Stimulated activated naive CD8-positive, alpha-beta T cell treated with anti-CD3 and anti-CD28 coated beads, Interleukin-15, Interleukin-2, amounts not matched to agents 100 ng/mL and 50 ng/mL, for 24 hours (primary cell): ENCODE measurements around the gene ARAP3.

Experiments used
- H3K27ac Mint-ChIP-seq: one replicate; pipeline ENCODE4 v1.8.0; 2021; ENCODE audit warnings: mild to moderate bottlenecking, mixed read lengths
- H3K27me3 Mint-ChIP-seq: one replicate; pipeline ENCODE4 v1.8.0; 2021; ENCODE audit warnings: mixed read lengths
- H3K36me3 Mint-ChIP-seq: one replicate; pipeline ENCODE4 v1.8.0; 2021; ENCODE audit warnings: low read depth, mixed read lengths
- H3K4me1 Mint-ChIP-seq: one replicate; pipeline ENCODE4 v1.8.0; 2021; ENCODE audit warnings: low read depth, mixed read lengths
- H3K4me3 Mint-ChIP-seq: one replicate; pipeline ENCODE4 v1.8.0; 2021; ENCODE audit warnings: mild to moderate bottlenecking, mixed read lengths
- H3K9me3 Mint-ChIP-seq: one replicate; pipeline ENCODE4 v1.8.0; 2021; ENCODE audit warnings: mixed read lengths

Gene ARAP3

DNA sequence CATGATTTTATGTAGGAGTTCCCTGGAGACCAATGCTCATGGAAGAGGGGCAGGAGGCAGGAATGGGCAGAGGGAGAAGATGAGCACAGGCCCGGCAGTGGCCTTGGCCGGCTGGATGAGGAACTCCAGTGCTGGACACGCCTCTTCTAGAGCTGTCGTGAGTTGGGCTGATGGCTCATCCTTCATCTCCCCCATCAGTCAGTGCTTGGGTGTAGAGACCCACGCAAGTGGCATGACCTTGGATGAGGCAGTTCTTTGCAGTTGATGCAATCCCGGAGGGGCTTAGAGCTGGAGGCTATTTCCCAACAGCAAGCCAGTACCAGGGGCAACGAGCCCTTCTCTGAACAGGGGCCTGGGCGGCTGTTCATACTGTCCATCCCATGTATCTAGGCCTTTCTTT lies 25.5 kb upstream of the ARAP3 start:
- H3K4me1 Mint-ChIP-seq, result peaks cover 5% of the 10 kb centered on the region
- no peaks in the 10 kb centered on the region for H3K27me3 Mint-ChIP-seq
- no peaks in the 10 kb centered on the region for H3K36me3 Mint-ChIP-seq

GRCh38 chr5:141706121-141706520 lies 24.1 kb upstream of the ARAP3 start:
- H3K4me1 Mint-ChIP-seq, result peaks cover 18% of the 10 kb centered on the region
- no peaks in the 10 kb centered on the region for H3K9me3 Mint-ChIP-seq
- H3K36me3 Mint-ChIP-seq, result no peaks in the 10 kb centered on the region
- peaks cover 2% of the 10 kb centered on the region for H3K27me3 Mint-ChIP-seq
- no peak overlapping the region for H3K27ac Mint-ChIP-seq
- no peak overlapping the region for H3K4me3 Mint-ChIP-seq

More for the DNA sequence above, 25.5 kb upstream of the ARAP3 start:
- no peak overlapping the region for H3K4me3 Mint-ChIP-seq
- no peak overlapping the region for H3K27ac Mint-ChIP-seq
- H3K9me3 Mint-ChIP-seq, result no peaks in the 10 kb centered on the region

GRCh38 chr5:141705469-141705868 lies 23.4 kb upstream of the ARAP3 start:
- Mint-ChIP-seq H3K36me3 (no peaks in the 10 kb centered on the region), H3K9me3 (no peaks in the 10 kb centered on the region), H3K4me3 (no peak overlapping the region), H3K4me1 (peaks cover 21% of the 10 kb centered on the region), H3K27ac (no peak overlapping the region), H3K27me3 (peaks cover 6% of the 10 kb centered on the region)

DNA sequence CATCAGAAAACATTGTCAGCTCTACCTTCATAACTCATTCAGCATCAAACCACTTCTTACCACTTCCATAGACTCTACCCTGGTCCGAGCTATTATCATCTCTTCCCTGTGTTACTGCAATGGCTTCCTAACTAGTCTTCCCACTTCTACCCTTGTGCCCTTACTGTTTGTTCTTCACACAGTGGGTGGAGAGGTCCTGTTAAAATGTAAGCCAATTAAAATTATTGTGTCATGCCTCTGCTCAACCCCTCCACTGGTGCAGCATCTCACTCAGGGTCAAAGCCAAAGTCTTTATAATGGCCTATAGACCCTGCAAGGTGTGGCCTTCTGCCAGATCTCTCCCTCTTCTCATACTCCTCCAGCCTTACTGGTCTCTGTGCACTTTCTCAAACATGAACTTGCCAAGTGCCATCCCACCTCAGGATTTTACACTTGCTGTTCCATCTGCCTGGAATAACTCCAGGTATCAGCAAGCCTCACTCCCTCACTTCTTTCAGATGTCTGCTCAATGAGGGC lies 22.8 kb upstream of the ARAP3 start:
- Mint-ChIP-seq H3K4me3 (no peak overlapping the region), H3K4me1 (peaks cover 21% of the 10 kb centered on the region), H3K27me3 (peaks cover 12% of the 10 kb centered on the region), H3K9me3 (no peaks in the 10 kb centered on the region), H3K36me3 (no peaks in the 10 kb centered on the region), H3K27ac (no peak overlapping the region)

DNA sequence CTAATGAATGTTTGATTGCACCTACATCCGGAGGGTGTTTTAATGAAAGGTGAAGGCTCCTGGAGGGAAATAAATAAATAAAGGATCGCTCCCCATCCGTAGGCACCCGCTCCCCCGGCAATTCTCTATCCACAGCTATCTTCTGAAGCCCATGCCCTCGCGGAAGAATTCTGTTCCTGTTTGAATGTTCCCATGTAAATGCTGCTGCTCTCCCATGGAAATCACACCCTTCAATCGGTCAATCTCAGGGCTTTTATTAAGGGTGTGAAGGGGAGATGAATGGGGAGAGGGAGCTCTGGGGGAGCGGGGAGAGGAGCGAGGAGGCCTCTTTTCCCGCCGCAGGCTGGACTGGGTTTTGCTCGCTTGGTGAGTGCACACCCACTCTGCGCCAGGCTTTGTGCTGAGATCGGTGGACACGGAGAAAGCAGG lies 21.1 kb upstream of the ARAP3 start:
- Mint-ChIP-seq H3K27ac (no peak overlapping the region), H3K4me3 (peak overlapping the region; percentile 70), H3K36me3 (no peaks in the 10 kb centered on the region), H3K9me3 (no peaks in the 10 kb centered on the region), H3K27me3 (peaks cover 22% of the 10 kb centered on the region), H3K4me1 (peaks cover 21% of the 10 kb centered on the region)

DNA sequence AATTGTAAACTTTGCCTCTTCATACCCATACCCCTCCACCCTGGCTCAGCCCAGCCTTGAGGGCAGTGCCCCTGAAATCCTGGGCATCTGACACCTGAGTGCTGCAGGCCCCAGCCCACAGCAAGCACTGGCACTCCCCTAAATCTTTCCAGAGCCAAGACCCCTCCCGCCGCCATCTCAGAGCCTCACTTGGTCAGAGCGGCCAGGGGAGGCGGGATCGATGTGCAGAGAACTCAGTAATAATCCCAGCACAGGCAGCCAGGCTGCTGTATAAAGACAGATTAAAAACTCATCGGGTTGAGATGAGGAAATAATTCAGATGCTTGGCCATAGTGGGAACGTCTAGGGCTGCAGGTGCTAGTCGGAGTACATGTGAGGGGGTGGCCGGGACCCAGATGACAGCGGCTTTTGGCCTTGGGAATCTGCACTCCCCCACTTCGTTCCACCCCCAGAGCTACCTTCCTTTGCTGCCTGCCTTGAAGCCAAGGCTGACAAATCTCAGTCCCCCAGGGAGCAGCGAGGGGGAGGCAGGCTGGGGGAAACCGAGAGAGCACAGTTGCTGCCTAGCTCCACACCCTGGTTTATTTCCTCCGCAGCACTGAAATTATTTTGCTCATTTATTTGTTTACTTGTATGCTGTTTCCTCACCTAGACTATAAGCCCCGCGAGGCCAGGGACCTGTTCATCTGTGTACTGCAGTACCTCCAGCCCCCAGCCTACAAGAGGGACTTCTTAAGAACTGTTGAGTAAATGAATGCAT lies 19.5 kb upstream of the ARAP3 start:
- Mint-ChIP-seq H3K27me3 (peaks cover 28% of the 10 kb centered on the region), H3K27ac (no peak overlapping the region), H3K9me3 (no peaks in the 10 kb centered on the region), H3K4me1 (peaks cover 21% of the 10 kb centered on the region), H3K36me3 (no peaks in the 10 kb centered on the region), H3K4me3 (peak overlapping the region; percentile 70)

GRCh38 chr5:141697586-141697985 lies 15.6 kb upstream of the ARAP3 start:
- H3K9me3 Mint-ChIP-seq, result no peaks in the 10 kb centered on the region
- H3K27me3 Mint-ChIP-seq, result peaks cover 30% of the 10 kb centered on the region
- H3K27ac Mint-ChIP-seq, result no peak overlapping the region
- no peaks in the 10 kb centered on the region for H3K36me3 Mint-ChIP-seq
- peaks cover 32% of the 10 kb centered on the region for H3K4me1 Mint-ChIP-seq
- H3K4me3 Mint-ChIP-seq, result no peak overlapping the region

DNA sequence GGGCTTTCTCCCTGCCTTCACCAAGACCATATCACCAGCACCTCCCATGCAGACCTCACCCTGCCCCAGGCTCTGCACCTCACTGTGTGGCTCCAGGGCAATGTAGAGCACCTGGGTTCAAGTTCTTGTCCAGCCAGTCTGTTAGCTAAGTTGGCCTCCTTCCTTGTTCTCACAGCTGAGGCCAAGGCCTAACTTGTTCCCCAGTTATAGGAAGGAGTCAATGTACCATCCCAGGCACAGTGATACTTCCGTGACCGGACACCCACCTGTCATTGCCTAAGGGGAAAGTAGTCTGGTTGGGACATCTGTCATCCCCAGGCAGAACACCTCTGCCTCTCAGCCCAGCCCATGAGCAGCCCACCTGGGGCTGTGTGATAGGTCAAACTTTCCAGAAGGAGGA lies 14.4 kb upstream of the ARAP3 start:
- H3K4me3 Mint-ChIP-seq, result no peak overlapping the region
- peaks cover 30% of the 10 kb centered on the region for H3K4me1 Mint-ChIP-seq
- H3K9me3 Mint-ChIP-seq, result no peaks in the 10 kb centered on the region
- no peaks in the 10 kb centered on the region for H3K36me3 Mint-ChIP-seq
- peaks cover 32% of the 10 kb centered on the region for H3K27me3 Mint-ChIP-seq
- no peak overlapping the region for H3K27ac Mint-ChIP-seq

DNA sequence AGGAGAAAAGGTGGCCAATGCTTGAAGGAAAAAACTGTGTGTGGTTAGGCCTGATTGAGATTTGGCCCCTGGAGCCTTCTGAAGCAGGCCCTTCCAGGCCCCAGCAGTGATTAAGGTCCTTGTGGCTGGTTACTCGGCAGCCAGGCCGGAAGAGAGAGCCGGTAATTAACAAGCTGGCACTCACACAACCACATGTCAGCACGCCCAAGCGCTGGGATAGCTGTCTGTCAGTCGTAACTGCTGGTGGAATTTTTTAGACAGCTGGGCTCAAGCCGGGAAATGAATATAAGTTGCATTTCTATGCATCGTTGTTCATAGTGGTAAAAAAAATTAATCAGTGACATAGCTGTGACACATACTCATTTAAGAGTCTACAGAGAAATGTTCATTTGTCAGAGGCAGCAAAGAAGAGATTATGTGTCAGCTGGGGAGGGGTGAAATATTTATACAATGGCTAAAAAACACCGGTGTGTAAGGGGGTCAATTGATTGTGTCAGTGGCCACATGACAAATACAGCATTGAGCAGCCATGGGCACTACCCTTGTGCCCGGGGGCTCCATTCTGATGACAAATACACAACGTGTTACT lies 13.7 kb upstream of the ARAP3 start:
- Mint-ChIP-seq H3K36me3 (no peaks in the 10 kb centered on the region), H3K9me3 (no peaks in the 10 kb centered on the region), H3K27me3 (peaks cover 31% of the 10 kb centered on the region), H3K4me3 (no peak overlapping the region), H3K4me1 (peaks cover 25% of the 10 kb centered on the region), H3K27ac (no peak overlapping the region)

DNA sequence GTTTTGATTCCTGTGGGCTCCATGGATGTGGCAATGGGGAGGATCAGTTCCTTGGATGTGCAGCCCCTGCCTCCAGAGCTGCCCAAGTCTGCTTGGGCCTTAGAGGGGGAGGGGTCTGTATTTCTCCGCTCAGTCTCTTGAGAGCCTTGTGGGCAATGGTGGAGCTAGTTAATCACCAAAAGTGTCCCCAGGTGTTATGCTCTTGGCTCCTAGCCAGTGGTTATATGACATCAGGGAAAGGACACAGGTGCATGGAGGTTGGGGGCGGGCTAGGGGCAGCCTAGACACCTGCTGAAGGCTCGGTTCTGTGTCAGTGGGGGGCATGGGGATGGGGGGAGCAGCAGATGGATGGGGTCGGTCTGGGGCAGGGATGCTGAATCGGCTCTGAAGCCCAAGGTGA lies 12.4 kb upstream of the ARAP3 start:
- Mint-ChIP-seq H3K9me3 (no peaks in the 10 kb centered on the region), H3K36me3 (no peaks in the 10 kb centered on the region), H3K27me3 (peaks cover 29% of the 10 kb centered on the region), H3K4me1 (peaks cover 25% of the 10 kb centered on the region), H3K27ac (no peak overlapping the region), H3K4me3 (no peak overlapping the region)

DNA sequence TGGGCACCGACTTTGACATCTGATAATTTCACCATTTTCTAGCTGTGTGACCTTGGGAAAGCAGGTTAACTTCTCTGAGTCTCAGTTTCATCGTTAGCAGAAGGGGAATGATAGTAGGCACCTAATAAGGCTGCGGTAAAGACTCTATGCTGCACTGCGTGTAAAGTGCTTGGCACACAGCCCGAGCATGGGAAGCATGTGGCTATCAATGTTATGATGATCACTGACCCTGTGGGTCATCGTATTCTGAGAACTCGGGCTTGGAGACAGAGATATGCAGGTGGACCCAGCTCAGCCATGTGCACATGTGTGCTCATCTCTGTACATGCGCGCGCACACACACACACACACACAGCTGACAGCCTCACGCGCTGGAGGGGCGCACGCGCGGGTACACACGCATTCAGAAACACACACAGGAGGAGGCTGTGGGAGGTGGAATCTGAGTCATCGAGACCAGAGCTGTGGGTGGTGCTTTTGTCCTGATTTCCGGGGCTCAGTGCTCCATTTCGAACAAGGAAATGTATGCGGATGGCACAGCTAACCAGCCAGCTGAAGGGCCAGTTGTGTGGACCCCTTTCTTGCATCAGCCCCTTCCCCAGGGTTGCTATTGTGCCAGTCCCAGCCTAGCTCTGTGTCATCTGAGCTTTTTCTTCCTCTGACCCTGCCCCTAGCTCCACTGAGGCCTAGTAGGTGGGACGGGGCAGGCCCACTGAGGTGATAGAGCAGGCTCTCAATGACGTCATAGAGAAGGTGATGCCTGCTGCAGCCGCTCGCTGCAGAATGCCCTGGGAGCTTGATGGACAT lies 11.1 kb upstream of the ARAP3 start:
- Mint-ChIP-seq H3K9me3 (no peaks in the 10 kb centered on the region), H3K4me3 (peak overlapping the region; percentile 33)

GRCh38 chr5:141692533-141692888 lies 10.5 kb upstream of the ARAP3 start:
- Mint-ChIP-seq H3K27me3 (peaks cover 21% of the 10 kb centered on the region), H3K36me3 (no peaks in the 10 kb centered on the region), H3K4me3 (peak overlapping the region; percentile 55), H3K9me3 (no peaks in the 10 kb centered on the region), H3K4me1 (peaks cover 25% of the 10 kb centered on the region), H3K27ac (no peak overlapping the region)

More for the DNA sequence above, 11.1 kb upstream of the ARAP3 start:
- Mint-ChIP-seq H3K27me3 (peaks cover 22% of the 10 kb centered on the region), H3K27ac (peak overlapping the region; percentile 75), H3K36me3 (no peaks in the 10 kb centered on the region), H3K4me1 (peaks cover 25% of the 10 kb centered on the region)

DNA sequence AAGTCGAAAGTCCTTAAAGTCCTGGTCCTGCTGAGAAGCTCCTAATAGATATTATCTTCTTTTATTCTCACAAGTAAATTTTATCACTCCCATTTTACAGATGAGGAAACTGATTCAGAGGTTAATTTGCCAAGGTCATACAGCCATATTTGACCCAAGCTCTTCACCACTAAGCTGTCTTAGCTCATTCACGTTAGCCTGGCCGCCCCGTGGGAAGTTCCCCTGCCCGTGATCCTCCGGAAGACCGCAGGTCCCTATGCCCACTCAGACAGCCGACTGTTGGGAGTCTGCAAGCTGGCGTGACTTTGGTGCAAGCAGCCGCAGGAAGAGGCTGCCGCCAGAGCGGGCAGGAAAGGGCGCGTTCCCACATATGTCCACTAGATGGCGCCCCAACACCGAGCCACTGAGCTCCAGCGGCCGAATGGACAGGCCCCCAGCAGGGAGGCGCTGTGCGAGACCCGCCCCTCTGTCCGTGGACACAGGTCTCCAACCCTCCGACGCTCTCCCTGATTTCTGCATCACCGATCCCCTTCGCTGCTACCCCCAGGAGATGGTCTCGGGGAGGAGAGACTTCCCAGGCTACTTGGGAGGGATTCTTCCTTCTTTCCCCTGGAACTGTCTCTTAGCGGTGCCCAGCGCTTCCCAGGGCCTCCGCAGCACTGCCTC lies 10.0 kb upstream of the ARAP3 start:
- H3K9me3 Mint-ChIP-seq, result no peaks in the 10 kb centered on the region
- H3K4me3 Mint-ChIP-seq, result peak overlapping the region; percentile 55
- peaks cover 25% of the 10 kb centered on the region for H3K4me1 Mint-ChIP-seq
- no peaks in the 10 kb centered on the region for H3K36me3 Mint-ChIP-seq
- peaks cover 18% of the 10 kb centered on the region for H3K27me3 Mint-ChIP-seq
- H3K27ac Mint-ChIP-seq, result no peak overlapping the region

GRCh38 chr5:141691286-141691866 lies 9.3 kb upstream of the ARAP3 start:
- H3K27ac Mint-ChIP-seq, result no peak overlapping the region
- H3K27me3 Mint-ChIP-seq, result peaks cover 15% of the 10 kb centered on the region
- no peaks in the 10 kb centered on the region for H3K9me3 Mint-ChIP-seq
- H3K36me3 Mint-ChIP-seq, result no peaks in the 10 kb centered on the region
- H3K4me3 Mint-ChIP-seq, result no peak overlapping the region
- H3K4me1 Mint-ChIP-seq, result peaks cover 25% of the 10 kb centered on the region
